ENCODE results near the gene TTC28. TPM values are rescaled to one million over a fixed set of nuclear protein-coding genes. Genes with fewer than 3 reads are reported as not detected.
"Not testable (repeated sequence)": the region's sequence is repeated elsewhere in the genome, so short reads cannot be mapped to it uniquely, and the experiment has no call there.

TTC28 gene
- total and polyA plus RNA-seq, 8 donors: 31.1 to 44.2 (median 41.4) TPM

DNA sequence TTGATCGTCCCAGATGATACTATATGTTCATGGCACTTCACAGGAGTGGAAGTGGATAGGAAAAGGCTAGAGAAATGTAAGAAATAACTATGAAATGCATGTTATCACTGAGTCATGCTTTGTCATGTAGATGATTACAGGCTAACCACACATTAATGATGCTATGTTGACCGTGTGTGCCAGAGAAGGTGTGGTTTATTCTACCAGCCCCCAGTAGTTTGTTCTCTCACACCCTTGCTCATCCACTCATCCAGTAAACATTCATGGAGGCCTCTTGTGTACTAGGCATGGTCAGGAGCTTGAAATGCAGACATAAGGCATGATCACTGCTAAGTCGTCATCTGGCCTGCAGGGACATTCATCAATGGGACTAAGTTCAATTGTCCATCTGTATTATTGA lies 607.6 kb downstream of the TTC28 start:
- no peaks in the 10 kb centered on the region for H3K36me3 ChIP-seq
- no peak for DNase-seq

DNA sequence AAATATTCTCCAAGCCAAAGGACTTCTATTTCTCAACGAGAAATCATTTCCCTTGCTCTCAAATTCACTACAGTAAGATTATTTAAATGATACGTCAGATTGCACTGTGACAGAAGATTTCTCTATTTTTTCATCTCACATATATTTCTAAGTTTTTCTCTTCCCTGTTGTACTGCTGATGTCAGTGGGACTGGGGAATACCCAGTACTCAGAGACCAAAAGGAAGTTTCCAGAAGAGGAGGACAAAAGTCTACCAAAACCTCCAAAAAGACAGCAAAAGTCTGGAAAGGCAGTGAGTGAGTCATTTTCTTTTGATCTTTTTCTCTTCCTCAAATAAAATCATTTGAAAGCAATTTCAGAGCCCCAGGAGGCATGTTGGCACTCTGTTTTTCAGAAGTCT lies 610.8 kb downstream of the TTC28 start:
- Histone ChIP-seq H3K4me3 (no peak overlapping the region), H3K27me3 (no peaks in the 10 kb centered on the region), H3K4me1 (no peaks in the 10 kb centered on the region), H3K36me3 (no peaks in the 10 kb centered on the region), H3K27ac (no peak overlapping the region), H3K9me3 (no peaks in the 10 kb centered on the region)
- TF ChIP-seq, protein P1, sequence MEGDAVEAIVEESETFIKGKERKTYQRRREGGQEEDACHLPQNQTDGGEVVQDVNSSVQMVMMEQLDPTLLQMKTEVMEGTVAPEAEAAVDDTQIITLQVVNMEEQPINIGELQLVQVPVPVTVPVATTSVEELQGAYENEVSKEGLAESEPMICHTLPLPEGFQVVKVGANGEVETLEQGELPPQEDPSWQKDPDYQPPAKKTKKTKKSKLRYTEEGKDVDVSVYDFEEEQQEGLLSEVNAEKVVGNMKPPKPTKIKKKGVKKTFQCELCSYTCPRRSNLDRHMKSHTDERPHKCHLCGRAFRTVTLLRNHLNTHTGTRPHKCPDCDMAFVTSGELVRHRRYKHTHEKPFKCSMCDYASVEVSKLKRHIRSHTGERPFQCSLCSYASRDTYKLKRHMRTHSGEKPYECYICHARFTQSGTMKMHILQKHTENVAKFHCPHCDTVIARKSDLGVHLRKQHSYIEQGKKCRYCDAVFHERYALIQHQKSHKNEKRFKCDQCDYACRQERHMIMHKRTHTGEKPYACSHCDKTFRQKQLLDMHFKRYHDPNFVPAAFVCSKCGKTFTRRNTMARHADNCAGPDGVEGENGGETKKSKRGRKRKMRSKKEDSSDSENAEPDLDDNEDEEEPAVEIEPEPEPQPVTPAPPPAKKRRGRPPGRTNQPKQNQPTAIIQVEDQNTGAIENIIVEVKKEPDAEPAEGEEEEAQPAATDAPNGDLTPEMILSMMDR (IDR thresholded peaks at IDR 0.05): no peak
- DNase-seq: no peak
- no peak for ATAC-seq
- intact Hi-C loops (cut with DNase I): no loop called here

More for the DNA sequence above, 607.6 kb downstream of the TTC28 start:
- TF ChIP-seq, protein P1 (IDR thresholded peaks at IDR 0.05): no peak
- Histone ChIP-seq H3K9me3 (no peaks in the 10 kb centered on the region), H3K27me3 (no peaks in the 10 kb centered on the region), H3K4me1 (peaks cover 7 to 12% of the 10 kb centered on the region in 2 donors), H3K27ac (no peak overlapping the region), H3K4me3 (no peak overlapping the region)
- ATAC-seq: no peak
- intact Hi-C loops (cut with DNase I): no loop called here

DNA sequence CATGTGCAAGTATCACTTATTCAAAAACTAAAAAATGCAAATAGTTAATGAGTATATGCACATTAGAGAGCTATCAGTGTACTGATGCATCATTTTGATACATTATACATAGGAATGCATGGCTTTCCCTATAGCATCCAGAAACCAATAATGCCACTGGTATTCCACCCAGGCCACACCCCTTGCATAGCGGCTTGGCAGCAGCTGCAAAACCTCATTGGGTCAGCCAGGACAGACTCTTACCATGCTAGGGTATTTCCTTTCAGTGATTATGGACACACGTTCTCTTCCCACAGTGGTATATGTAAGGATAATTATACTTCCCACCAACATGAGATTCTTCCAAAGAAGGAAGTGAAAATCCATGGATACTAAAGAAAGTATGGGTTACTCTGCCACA lies 614.7 kb downstream of the TTC28 start:
- Histone ChIP-seq H3K27me3 (no peaks in the 10 kb centered on the region), H3K4me1 (no peaks in the 10 kb centered on the region), H3K36me3 (no peaks in the 10 kb centered on the region), H3K27ac (no peak overlapping the region), H3K9me3 (no peaks in the 10 kb centered on the region), H3K4me3 (no peak overlapping the region)
- DNase-seq (no peak), ATAC-seq (no peak)
- intact Hi-C loops (cut with DNase I): no loop called here
- TF ChIP-seq, protein P1 (IDR thresholded peaks at IDR 0.05): no peak

DNA sequence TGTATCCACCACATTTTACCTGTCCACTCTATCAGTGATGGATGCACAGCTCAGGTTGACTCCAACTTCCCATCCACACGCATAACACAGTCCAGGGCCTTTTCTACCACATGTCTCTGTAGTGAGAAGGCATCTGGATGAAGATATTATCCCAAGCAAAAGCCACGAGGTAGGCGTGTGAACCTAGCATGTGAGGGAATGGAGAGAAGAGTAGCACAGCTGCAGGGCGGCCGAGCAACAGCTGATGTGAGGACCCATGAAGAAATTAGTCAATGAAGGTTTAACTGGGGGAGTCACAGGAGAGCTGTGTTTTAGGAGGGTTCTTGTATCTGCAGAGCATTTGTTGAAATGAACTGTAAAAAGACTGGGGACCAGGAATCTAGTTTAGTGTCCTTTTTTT lies 616.0 kb downstream of the TTC28 start:
- no peak overlapping the region for H3K4me3 ChIP-seq
- TF ChIP-seq, protein P1 (IDR thresholded peaks at IDR 0.05): no peak
- DNase-seq (no peak), ATAC-seq (no peak)
- intact Hi-C loops (cut with DNase I): no loop called here
- H3K9me3 ChIP-seq: no peaks in the 10 kb centered on the region
- H3K27me3 ChIP-seq: no peaks in the 10 kb centered on the region
- H3K4me1 ChIP-seq: no peaks in the 10 kb centered on the region
- H3K27ac ChIP-seq: no peak overlapping the region
- no peaks in the 10 kb centered on the region for H3K36me3 ChIP-seq

DNA sequence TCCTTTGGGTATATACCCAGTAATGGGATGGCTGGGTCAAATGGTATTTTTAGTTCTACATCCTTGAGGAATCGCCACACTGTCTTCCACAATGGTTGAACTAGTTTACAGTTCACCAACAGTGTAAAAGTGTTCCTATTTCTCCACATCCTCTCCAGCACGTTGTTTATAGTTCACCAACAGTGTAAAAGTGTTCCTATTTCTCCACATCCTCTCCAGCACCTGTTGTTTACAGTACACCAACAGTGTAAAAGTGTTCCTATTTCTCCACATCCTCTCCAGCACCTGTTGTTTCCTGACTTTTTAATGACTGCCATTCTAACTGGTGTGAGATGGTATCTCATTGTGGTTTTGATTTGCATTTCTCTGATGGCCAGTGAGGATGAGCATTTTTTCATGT lies 619.0 kb downstream of the TTC28 start:
- H3K36me3 ChIP-seq; H3K4me3 ChIP-seq; DNase-seq; H3K27ac ChIP-seq; intact Hi-C loops (cut with DNase I); ATAC-seq; H3K9me3 ChIP-seq; H3K27me3 ChIP-seq; H3K4me1 ChIP-seq: not testable (repeated sequence)

DNA sequence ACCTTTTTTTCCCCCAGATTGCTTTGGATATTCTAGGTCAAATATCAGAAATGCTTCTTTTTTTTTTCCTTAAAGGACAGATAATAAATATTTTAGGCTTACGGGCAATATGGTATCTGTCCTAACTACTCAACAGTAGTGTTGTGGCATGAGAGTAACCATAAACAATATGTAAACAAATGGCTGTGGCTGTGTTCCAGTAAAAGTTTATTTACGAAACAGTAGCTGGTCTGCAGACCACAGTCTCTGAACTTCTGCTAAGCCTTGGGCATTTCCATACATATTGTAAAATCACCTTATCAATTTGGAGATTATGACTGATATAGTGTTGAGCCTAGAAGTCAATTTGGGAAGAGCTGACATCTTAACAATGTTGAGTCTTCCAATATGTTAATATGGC lies 621.6 kb downstream of the TTC28 start:
- H3K27me3 ChIP-seq: no peaks in the 10 kb centered on the region
- no peak overlapping the region for H3K4me3 ChIP-seq
- no peak overlapping the region for H3K27ac ChIP-seq
- intact Hi-C loops (cut with DNase I): loop anchor here in 1 of 2 donors (10.0 kb wide), 1 partner anchor 537 kb away; no protein-coding TSS in a partner anchor
- DNase-seq: no peak
- H3K36me3 ChIP-seq: no peaks in the 10 kb centered on the region
- TF ChIP-seq, protein P1 (IDR thresholded peaks at IDR 0.05): no peak
- ATAC-seq: no peak
- no peaks in the 10 kb centered on the region for H3K9me3 ChIP-seq
- H3K4me1 ChIP-seq: no peaks in the 10 kb centered on the region

All from left lung (tissue), 10 donors.